K562 (cell line): ENCODE measurements around the gene CAPN10. TPM values are rescaled to one million over a fixed set of nuclear protein-coding genes. Genes with fewer than 3 reads are reported as not detected.

Source experiments
- ATAC-seq: fragments of 200-7000 bp; cut with Tn5 transposase; 3 replicates; pipeline ENCODE4 v1.9.1; 2020; ENCODE audit warnings: moderate library complexity
- BruUV-seq: library from RNA; stranded (reverse); fragments of 400-500 nt; replicated peaks from 2 replicates; lab custom pipeline; 2021; lab: Mats Ljungman, UMichigan
- CTCF ChIA-PET: fragments of 300-600 bp; formaldehyde crosslinking; extraction: SDS; loops from one replicate; lab custom pipeline; 2021; ENCODE audit warnings: low intra/inter-chr PET ratio; lab: Yijun Ruan, JAX
- POLR2A ChIA-PET: fragments of 300-600, 350-650 bp; sonication (Branson Sonifier 250); formaldehyde crosslinking; extraction: SDS; loops from one replicate; lab custom pipeline; 2021; ENCODE audit warnings: antibody characterized with exemption, inconsistent platforms; lab: Yijun Ruan, JAX
- DNase-seq, 4 experiments: peaks; one replicate each; pipeline versions ENCODE4 v3.0.0 to v3.0.0-alpha.2; 2011 to 2018; ENCODE audit warnings: low spot score in 3 of 4, mixed read lengths in 3 of 4; ENCODE audit errors: extremely low read depth in 1 of 4
- FAIRE-seq: peaks from 2 replicates; lab custom pipeline; 2011; peaks lifted over from hg19 to GRCh38; lab: Jason Lieb, UNC
- H2AFZ ChIP-seq: 2 replicates; pipeline ENCODE4 v1.6.0; 2011; ENCODE audit warnings: low read depth, low read length, control low read depth, inconsistent platforms
- H3K27ac ChIP-seq: fragments of 200-600 bp; 3 replicates; pipeline ENCODE4 v1.8.0; 2011; ENCODE audit warnings: low read depth, mild to moderate bottlenecking, control low read depth, inconsistent platforms, low read length, moderate library complexity, mixed read lengths; ENCODE audit errors: extremely low read depth
- H3K27me3 ChIP-seq, 2 experiments: fragments of 300-600 bp in 1 of 2; 2 replicates in 1 of 2; 3 replicates in 1 of 2; pipeline versions ENCODE4 v1.6.0 to v1.8.0; 2011; ENCODE audit warnings: inconsistent platforms in 2 of 2, low read length in 2 of 2, mild to moderate bottlenecking in 1 of 2, mixed read lengths in 1 of 2, moderate library complexity in 1 of 2; ENCODE audit not compliant: control insufficient read depth in 2 of 2, insufficient read depth in 2 of 2
- H3K36me3 ChIP-seq: fragments of 300-600 bp; 3 replicates; pipeline ENCODE4 v1.8.0; 2011; ENCODE audit warnings: mild to moderate bottlenecking, low read length, inconsistent platforms; ENCODE audit not compliant: control insufficient read depth, insufficient read depth
- H3K4me1 ChIP-seq, 2 experiments: fragments of 200-600 bp in 1 of 2; replicated peaks in 1 of 2; 2 replicates in 1 of 2; 3 replicates in 1 of 2; pipeline versions ENCODE4 v1.5.1 to v1.8.0; 2011; ENCODE audit warnings: inconsistent platforms in 2 of 2, low read length in 2 of 2, mild to moderate bottlenecking in 1 of 2, mixed read lengths in 1 of 2, moderate library complexity in 1 of 2; ENCODE audit not compliant: control insufficient read depth in 2 of 2, insufficient read depth in 2 of 2
- H3K4me2 ChIP-seq: 2 replicates; pipeline ENCODE4 v1.6.1; 2011; ENCODE audit warnings: low read length, control low read depth, inconsistent platforms, mixed read lengths; ENCODE audit not compliant: insufficient read depth
- H3K4me3 ChIP-seq: fragments of 200-600 bp; sonication (generic), shearing (Covaris generic); 2 replicates; pipeline ENCODE4 v1.5.1; 2016; ENCODE audit warnings: control low read depth, inconsistent platforms
- H3K79me2 ChIP-seq: fragments of 200-600 bp; 3 replicates; pipeline ENCODE4 v1.8.0; 2011; ENCODE audit warnings: low read length, inconsistent platforms; ENCODE audit not compliant: control insufficient read depth, insufficient read depth
- H3K9ac ChIP-seq, 2 experiments: 2 replicates each; pipeline versions ENCODE4 v1.6.0 to v1.6.1; 2011; ENCODE audit warnings: low read depth in 2 of 2, low read length in 2 of 2, control low read depth in 1 of 2, inconsistent platforms in 1 of 2, mild to moderate bottlenecking in 1 of 2, mixed read lengths in 1 of 2; ENCODE audit not compliant: insufficient read depth in 1 of 2
- H3K9me1 ChIP-seq: one replicate; pipeline ENCODE4 v1.6.0; 2011; ENCODE audit warnings: inconsistent platforms, mild to moderate bottlenecking, low read length, moderate library complexity; ENCODE audit not compliant: control insufficient read depth, insufficient read depth
- H3K9me3 ChIP-seq: replicated peaks from 2 replicates; pipeline ENCODE4 v1.5.1; 2011; ENCODE audit warnings: low read depth, low read length, inconsistent platforms; ENCODE audit not compliant: control insufficient read depth, insufficient read depth
- H4K20me1 ChIP-seq: replicated peaks from 2 replicates; pipeline ENCODE4 v1.6.1; 2011; ENCODE audit warnings: low read length, inconsistent platforms, mixed read lengths; ENCODE audit not compliant: control insufficient read depth, insufficient read depth
- HDAC1 ChIP-seq, 2 experiments: fragments of 450-650 bp; IDR thresholded peaks; 2 replicates each; pipeline ENCODE4 v1.6.1; 2016 to 2017; ENCODE audit warnings: inconsistent platforms in 1 of 2, mild to moderate bottlenecking in 1 of 2, moderate library complexity in 1 of 2
- MED1 ChIP-seq: sonication (generic); formaldehyde crosslinking; IDR thresholded peaks from 2 replicates; pipeline ENCODE4 v1.8.1; 2023; ENCODE audit warnings: missing genetic modification reagents, borderline replicate concordance
- MEIS2 ChIP-seq: fragments of 450-650 bp; IDR thresholded peaks from 2 replicates; pipeline ENCODE4 v1.6.1; 2014; ENCODE audit warnings: mild to moderate bottlenecking; ENCODE audit not compliant: partially characterized antibody
- SRSF3 ChIP-seq: fragments of 200-400 bp; formaldehyde crosslinking; IDR thresholded peaks from 2 replicates; pipeline ENCODE4 v1.6.1; 2016; ENCODE audit warnings: mild to moderate bottlenecking, low read length, moderate library complexity; ENCODE audit not compliant: insufficient read depth
- ZNF507 ChIP-seq: conservative IDR thresholded peaks from 2 replicates; pipeline ENCODE4 v1.6.1; 2017; ENCODE audit warnings: missing genetic modification characterization, missing compliant biosample characterization
- WGBS: fragments of 100-300 bp; shearing (Covaris generic); methylation state at CpG from one replicate; pipeline ENCODE4 v1.1.6; 2016; ENCODE audit warnings: low coverage, mixed read lengths; ENCODE audit not compliant: insufficient coverage; ENCODE audit errors: missing lambda C conversion rate; 5-methylcytosine and 5-hydroxymethylcytosine counted together
- in situ Hi-C: fragments of 300-500 bp; cut with MboI; formaldehyde crosslinking; loops from 4 replicates; pipeline ENCODE4 v1.15.0; 2018; ENCODE audit warnings: inconsistent platforms, mixed read lengths
- intact Hi-C: fragments of 100-400 bp; cut with micrococcal nuclease; formaldehyde crosslinking; loops from 2 replicates; pipeline ENCODE4 v1.14.2; 2022
- polyA plus RNA-seq, 8 experiments: library from polyadenylated mRNA; depleted of rRNA in 4 of 8; stranded (reverse) in 5 of 8; unstranded in 3 of 8; fragments of >200 nt; fragmentation: Nextera tagmentation in 2 of 8; fragmentation: Illumina TruSeq in 1 of 8; extraction: Ambion mirVana in 2 of 8; extraction: Trizol in 1 of 8; gene quantifications; 2 replicates each; pipeline versions ENCODE4 v1.2.1 to v1.2.3, GENCODE V29; 2011 to 2014; ENCODE audit warnings: inconsistent platforms in 1 of 8, missing spikeins in 1 of 8
- total RNA-seq, 7 experiments: library from RNA; depleted of rRNA in 6 of 7; stranded (reverse); fragments of >200 nt in 6 of 7; fragmentation: Illumina TruSeq in 2 of 7; extraction: Trizol in 2 of 7; gene quantifications; 2 replicates each; pipeline versions ENCODE4 v1.2.1 to v1.2.3, GENCODE V29; 2011 to 2021; ENCODE audit warnings: low replicate concordance in 1 of 7
- TF ChIP-seq, protein P1 (sequence below): IDR thresholded peaks from 3 replicates; pipeline ENCODE4 v1.6.1; 2011; ENCODE audit warnings: borderline replicate concordance, mild to moderate bottlenecking; ENCODE audit not compliant: insufficient read length, insufficient read depth
- TF ChIP-seq, protein P2 (sequence below): fragments of 250-450 bp; sonication (Bioruptor Pico); IDR thresholded peaks from 2 replicates; pipeline ENCODE4 v1.5.0; 2020; ENCODE audit warnings: mild to moderate bottlenecking
- TF ChIP-seq, protein P3 (sequence below): fragments of 150-350 bp; IDR thresholded peaks from 2 replicates; pipeline ENCODE4 v1.6.1; 2014; ENCODE audit warnings: low read depth, mild to moderate bottlenecking, low read length, borderline replicate concordance
- TF ChIP-seq, protein P4 (sequence below): IDR thresholded peaks from 2 replicates; pipeline ENCODE4 v1.6.1; 2011; ENCODE audit warnings: borderline replicate concordance, low read depth, mild to moderate bottlenecking, moderate library complexity, low read length; ENCODE audit not compliant: insufficient read depth, poor library complexity, severe bottlenecking

The CAPN10 gene
- total and polyA plus RNA-seq, 9 of the 15 experiments (the other 6 are each of a cell fraction or from before 2014, with no cell fraction given): 0.08 to 26.1 (median 8.4) TPM

DNA sequence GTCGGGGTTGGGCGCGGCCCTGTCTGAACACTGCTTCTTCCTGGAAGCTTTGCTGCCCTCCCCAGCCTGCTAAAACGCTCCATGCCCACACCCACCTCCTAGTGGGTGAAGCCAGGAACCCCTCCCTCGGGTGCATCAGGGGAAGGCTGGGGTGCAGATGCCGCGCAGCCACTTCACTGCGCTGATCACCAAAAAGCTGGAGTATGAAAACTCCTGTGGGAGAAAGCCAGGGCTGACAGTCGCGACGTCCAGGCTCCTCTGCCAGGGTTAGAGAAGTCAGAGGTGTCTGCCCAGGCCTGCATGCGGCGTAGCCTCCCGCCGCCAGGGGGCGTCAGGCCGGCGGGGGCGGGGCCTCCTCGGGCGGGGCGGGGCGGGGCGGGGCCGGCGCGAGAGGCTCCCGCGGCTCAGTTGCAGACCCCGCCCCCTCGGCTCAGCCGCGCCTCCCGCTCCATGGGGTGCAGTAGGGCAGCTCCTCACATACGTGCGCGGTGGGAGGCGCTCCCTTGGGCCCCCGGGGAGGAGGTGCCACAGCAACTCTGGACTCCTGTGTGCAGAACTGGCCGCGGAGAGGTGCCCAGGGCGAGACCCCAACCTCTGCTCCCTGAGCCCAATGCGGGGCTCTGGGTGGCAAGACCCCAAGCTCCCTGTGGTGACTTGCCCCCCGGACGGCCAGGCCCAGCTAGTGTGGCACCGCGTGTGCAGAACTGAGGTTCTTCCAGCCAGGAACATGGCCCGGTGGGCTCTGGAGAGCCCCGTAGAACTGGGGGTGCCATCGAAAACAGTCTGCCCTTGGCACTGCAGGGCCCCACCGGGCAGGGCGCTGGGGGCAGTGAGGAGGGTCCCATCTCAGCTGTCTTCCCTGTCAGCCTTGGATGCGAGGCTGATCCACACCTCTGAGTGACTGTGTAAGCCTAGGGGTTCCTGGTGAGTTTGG, 20.1 kb upstream of the CAPN10 start:
- peaks cover 78% of the 10 kb centered on the region for H3K79me2 ChIP-seq
- CTCF ChIA-PET: no interaction called here
- TF ChIP-seq SRSF3 (peak; percentile 86; the same call in 1 of the 2 replicates), MEIS2 (no peak), ZNF507 (tag) (no peak), HDAC1 (IDR thresholded peaks at IDR 0.05) (no peak), MED1 (CRISPR knock-in tag) (no peak)
- TF ChIP-seq, protein P1, sequence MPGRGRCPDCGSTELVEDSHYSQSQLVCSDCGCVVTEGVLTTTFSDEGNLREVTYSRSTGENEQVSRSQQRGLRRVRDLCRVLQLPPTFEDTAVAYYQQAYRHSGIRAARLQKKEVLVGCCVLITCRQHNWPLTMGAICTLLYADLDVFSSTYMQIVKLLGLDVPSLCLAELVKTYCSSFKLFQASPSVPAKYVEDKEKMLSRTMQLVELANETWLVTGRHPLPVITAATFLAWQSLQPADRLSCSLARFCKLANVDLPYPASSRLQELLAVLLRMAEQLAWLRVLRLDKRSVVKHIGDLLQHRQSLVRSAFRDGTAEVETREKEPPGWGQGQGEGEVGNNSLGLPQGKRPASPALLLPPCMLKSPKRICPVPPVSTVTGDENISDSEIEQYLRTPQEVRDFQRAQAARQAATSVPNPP: no peak
- TF ChIP-seq, protein P2, sequence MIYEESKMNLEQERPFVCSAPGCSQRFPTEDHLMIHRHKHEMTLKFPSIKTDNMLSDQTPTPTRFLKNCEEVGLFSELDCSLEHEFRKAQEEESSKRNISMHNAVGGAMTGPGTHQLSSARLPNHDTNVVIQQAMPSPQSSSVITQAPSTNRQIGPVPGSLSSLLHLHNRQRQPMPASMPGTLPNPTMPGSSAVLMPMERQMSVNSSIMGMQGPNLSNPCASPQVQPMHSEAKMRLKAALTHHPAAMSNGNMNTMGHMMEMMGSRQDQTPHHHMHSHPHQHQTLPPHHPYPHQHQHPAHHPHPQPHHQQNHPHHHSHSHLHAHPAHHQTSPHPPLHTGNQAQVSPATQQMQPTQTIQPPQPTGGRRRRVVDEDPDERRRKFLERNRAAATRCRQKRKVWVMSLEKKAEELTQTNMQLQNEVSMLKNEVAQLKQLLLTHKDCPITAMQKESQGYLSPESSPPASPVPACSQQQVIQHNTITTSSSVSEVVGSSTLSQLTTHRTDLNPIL (CRISPR knock-in tag): no peak
- TF ChIP-seq, protein P3, sequence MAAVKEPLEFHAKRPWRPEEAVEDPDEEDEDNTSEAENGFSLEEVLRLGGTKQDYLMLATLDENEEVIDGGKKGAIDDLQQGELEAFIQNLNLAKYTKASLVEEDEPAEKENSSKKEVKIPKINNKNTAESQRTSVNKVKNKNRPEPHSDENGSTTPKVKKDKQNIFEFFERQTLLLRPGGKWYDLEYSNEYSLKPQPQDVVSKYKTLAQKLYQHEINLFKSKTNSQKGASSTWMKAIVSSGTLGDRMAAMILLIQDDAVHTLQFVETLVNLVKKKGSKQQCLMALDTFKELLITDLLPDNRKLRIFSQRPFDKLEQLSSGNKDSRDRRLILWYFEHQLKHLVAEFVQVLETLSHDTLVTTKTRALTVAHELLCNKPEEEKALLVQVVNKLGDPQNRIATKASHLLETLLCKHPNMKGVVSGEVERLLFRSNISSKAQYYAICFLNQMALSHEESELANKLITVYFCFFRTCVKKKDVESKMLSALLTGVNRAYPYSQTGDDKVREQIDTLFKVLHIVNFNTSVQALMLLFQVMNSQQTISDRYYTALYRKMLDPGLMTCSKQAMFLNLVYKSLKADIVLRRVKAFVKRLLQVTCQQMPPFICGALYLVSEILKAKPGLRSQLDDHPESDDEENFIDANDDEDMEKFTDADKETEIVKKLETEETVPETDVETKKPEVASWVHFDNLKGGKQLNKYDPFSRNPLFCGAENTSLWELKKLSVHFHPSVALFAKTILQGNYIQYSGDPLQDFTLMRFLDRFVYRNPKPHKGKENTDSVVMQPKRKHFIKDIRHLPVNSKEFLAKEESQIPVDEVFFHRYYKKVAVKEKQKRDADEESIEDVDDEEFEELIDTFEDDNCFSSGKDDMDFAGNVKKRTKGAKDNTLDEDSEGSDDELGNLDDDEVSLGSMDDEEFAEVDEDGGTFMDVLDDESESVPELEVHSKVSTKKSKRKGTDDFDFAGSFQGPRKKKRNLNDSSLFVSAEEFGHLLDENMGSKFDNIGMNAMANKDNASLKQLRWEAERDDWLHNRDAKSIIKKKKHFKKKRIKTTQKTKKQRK: no peak
- TF ChIP-seq, protein P4, sequence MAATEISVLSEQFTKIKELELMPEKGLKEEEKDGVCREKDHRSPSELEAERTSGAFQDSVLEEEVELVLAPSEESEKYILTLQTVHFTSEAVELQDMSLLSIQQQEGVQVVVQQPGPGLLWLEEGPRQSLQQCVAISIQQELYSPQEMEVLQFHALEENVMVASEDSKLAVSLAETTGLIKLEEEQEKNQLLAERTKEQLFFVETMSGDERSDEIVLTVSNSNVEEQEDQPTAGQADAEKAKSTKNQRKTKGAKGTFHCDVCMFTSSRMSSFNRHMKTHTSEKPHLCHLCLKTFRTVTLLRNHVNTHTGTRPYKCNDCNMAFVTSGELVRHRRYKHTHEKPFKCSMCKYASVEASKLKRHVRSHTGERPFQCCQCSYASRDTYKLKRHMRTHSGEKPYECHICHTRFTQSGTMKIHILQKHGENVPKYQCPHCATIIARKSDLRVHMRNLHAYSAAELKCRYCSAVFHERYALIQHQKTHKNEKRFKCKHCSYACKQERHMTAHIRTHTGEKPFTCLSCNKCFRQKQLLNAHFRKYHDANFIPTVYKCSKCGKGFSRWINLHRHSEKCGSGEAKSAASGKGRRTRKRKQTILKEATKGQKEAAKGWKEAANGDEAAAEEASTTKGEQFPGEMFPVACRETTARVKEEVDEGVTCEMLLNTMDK: peak; percentile 93

More for the DNA sequence above, 20.1 kb upstream of the CAPN10 start:
- Histone ChIP-seq H3K9me3 (no peaks in the 10 kb centered on the region), H3K9ac (peak overlapping the region; percentile 92 to 97), H3K4me3 (peak overlapping the region; percentile 65), H3K4me2 (peak overlapping the region; percentile 98), H4K20me1 (no peaks in the 10 kb centered on the region), H3K27ac (peak overlapping the region; percentile 98), H3K4me1 (peaks cover 40 to 77% of the 10 kb centered on the region in 2 experiments), H3K36me3 (peaks cover 19% of the 10 kb centered on the region), H2AFZ (peak overlapping the region; percentile 39; the same call in 1 of the 2 replicates), H3K27me3 (no peaks in the 10 kb centered on the region), H3K9me1 (no peaks in the 10 kb centered on the region)
- ATAC-seq (peak; percentile 80), FAIRE-seq (no peak), DNase-seq (peak; percentile 71 to 93 (median 79))
- POLR2A ChIA-PET: interaction anchor here (0.6 to 4.6 kb wide), 7 partner anchors 11 to 179 kb away, joined by 3 to 26 read pairs (median 4); partner anchors contain the start of gene CAPN10
- WGBS: 3% methylated on average over 7 of the region's 53 CpGs
- intact Hi-C loops (loop anchor here (1.0 to 10.0 kb wide), 2 partner anchors 38 to 52 kb away; no protein-coding TSS in a partner anchor), in situ Hi-C loops (no loop called here)
- BruUV-seq: no TSS peak
